Kidney (tissue), 14 donors: ENCODE results near the gene CDK8. TPM values are rescaled to one million over a fixed set of nuclear protein-coding genes. Genes with fewer than 3 reads are reported as not detected.

ENCODE experiments used
- DNase-seq, 5 donors: peaks; one replicate each; pipeline ENCODE4 v3.0.0-alpha.2; 2013 to 2020
- FAIRE-seq: peaks from 2 replicates; lab custom pipeline; 2012; peaks lifted over from hg19 to GRCh38; lab: Jason Lieb, UNC
- H3K27ac ChIP-seq, 2 donors: one replicate each; pipeline ENCODE4 v1.7.0; 2013; ENCODE audit warnings: low read depth in 2 of 2, low read length in 2 of 2, inconsistent platforms in 1 of 2
- H3K27me3 ChIP-seq: one replicate; pipeline ENCODE4 v1.7.1; 2013; ENCODE audit warnings: low read length, inconsistent platforms; ENCODE audit not compliant: control insufficient read depth, insufficient read depth
- H3K36me3 ChIP-seq, 3 donors: one replicate each; pipeline versions ENCODE4 v1.7.0 to v1.7.1; 2013; ENCODE audit warnings: low read length in 3 of 3, control low read depth in 1 of 3, inconsistent platforms in 1 of 3; ENCODE audit not compliant: insufficient read depth in 3 of 3, control insufficient read depth in 2 of 3
- H3K4me1 ChIP-seq, 3 donors: one replicate each; pipeline versions ENCODE4 v1.7.0 to v1.7.1; 2013; ENCODE audit warnings: low read length in 3 of 3, inconsistent platforms in 1 of 3, low read depth in 1 of 3; ENCODE audit not compliant: control insufficient read depth in 2 of 3, insufficient read depth in 2 of 3
- H3K4me3 ChIP-seq, 3 donors: one replicate each; pipeline versions ENCODE4 v1.7.0 to v1.8.1; 2013; ENCODE audit warnings: low read length in 3 of 3, control low read depth in 1 of 3, inconsistent platforms in 1 of 3
- H3K9ac ChIP-seq, 3 donors: one replicate each; pipeline versions ENCODE4 v1.7.0 to v1.7.1; 2013; ENCODE audit warnings: low read length in 3 of 3, control low read depth in 1 of 3, inconsistent platforms in 1 of 3
- H3K9me3 ChIP-seq, 3 donors: one replicate each; pipeline versions ENCODE4 v1.7.0 to v1.7.1; 2013; ENCODE audit warnings: low read length in 3 of 3, control low read depth in 1 of 3, inconsistent platforms in 1 of 3; ENCODE audit not compliant: control insufficient read depth in 2 of 3, insufficient read depth in 1 of 3
- intact Hi-C: fragments of 100-400 bp; cut with DNase I; formaldehyde crosslinking; loops from one replicate; pipeline ENCODE4 v1.11.1; 2022
- polyA plus RNA-seq: library from polyadenylated mRNA; stranded (reverse); fragments of 350-450 nt; fragmentation: Illumina TruSeq; extraction: RNeasy Lipid Tissue Mini Kit (QIAGEN cat#74804); gene quantifications from one replicate; pipeline ENCODE4 v1.2.3, GENCODE V29; 2014; ENCODE audit warnings: low read depth, low replicate concordance; ENCODE audit not compliant: insufficient read depth
- total RNA-seq: library from RNA; stranded (reverse); fragmentation: NEBNext Ultra II Directional; extraction: Animal tissue kit (Norgen Biotek cat#: 25700); gene quantifications from one replicate; pipeline ENCODE4 v1.2.1, GENCODE V29; 2021
- TF ChIP-seq, protein P1 (sequence below): IDR thresholded peaks from 3 replicates; pipeline ENCODE4 v1.5.1; 2012; ENCODE audit warnings: mild to moderate bottlenecking, moderate library complexity, borderline replicate concordance; ENCODE audit not compliant: insufficient read depth; ENCODE audit errors: extremely low read depth
- donor health status: control.
- donor health status: control.
- donor health status: control.
- donor health status: control.
- donor health status: control.
- donor health status: DM: yes; HTN: yes; CAD: no.
- donor health status: Normal renal cell carcinoma (clear cell type).

Gene CDK8
- total and polyA plus RNA-seq, 2 donors from 2014 or later: 10.4 to 11.2 TPM

DNA sequence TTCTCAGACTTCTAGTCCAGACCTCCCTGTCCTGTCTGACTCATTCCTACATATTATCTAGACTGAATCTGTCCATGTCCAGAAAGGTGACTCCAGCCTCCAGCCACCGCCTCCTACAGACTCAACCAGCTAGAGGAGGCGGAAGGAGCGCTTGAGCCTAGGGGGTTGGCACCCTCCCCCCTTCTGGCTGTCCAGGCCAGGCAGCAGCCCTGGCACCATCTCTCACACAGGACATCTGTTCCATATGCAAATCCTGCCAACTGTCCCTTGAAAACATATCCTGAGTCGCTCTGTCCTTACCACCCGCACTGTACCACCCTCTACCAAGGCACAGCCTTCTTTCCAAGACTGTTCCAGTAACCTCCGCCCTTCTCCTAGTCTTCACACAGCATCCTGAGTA, 152.9 kb downstream of the CDK8 start:
- DNase-seq (peak in 1 of 5 donors; percentile 33), FAIRE-seq (no peak)
- no peaks in the 10 kb centered on the region for H3K27me3 ChIP-seq
- peaks cover 2 to 10% (median 5%) of the 10 kb centered on the region in 3 donors for H3K36me3 ChIP-seq
- no peak overlapping the region for H3K4me3 ChIP-seq
- H3K9ac ChIP-seq: no peak overlapping the region
- H3K27ac ChIP-seq: no peak overlapping the region
- peaks cover 0 to 1% (median 0%) of the 10 kb centered on the region in 3 donors for H3K4me1 ChIP-seq
- no peaks in the 10 kb centered on the region for H3K9me3 ChIP-seq
- TF ChIP-seq, protein P1, sequence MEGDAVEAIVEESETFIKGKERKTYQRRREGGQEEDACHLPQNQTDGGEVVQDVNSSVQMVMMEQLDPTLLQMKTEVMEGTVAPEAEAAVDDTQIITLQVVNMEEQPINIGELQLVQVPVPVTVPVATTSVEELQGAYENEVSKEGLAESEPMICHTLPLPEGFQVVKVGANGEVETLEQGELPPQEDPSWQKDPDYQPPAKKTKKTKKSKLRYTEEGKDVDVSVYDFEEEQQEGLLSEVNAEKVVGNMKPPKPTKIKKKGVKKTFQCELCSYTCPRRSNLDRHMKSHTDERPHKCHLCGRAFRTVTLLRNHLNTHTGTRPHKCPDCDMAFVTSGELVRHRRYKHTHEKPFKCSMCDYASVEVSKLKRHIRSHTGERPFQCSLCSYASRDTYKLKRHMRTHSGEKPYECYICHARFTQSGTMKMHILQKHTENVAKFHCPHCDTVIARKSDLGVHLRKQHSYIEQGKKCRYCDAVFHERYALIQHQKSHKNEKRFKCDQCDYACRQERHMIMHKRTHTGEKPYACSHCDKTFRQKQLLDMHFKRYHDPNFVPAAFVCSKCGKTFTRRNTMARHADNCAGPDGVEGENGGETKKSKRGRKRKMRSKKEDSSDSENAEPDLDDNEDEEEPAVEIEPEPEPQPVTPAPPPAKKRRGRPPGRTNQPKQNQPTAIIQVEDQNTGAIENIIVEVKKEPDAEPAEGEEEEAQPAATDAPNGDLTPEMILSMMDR: no peak
- intact Hi-C loops: no loop called here

DNA sequence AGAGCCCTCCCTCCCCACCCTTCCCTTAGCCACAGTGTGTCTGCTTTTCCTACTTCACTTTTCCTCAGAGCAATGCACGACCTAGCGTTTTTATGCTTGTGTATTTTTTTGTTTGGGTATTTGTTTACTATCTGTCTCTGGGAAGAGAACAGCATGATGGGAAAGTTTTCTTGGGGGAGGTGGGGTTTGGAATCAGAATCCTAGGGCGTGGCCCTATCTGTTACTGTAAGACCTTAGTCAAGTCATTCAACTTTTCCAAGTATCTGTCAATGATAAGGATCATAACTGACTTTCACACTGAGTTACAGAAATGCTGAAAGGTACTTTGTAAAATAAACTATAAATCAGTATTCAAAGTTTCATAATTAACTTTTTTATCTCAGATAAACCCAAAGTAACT, 157.3 kb downstream of the CDK8 start:
- no peaks in the 10 kb centered on the region for H3K4me1 ChIP-seq
- H3K9ac ChIP-seq: no peak overlapping the region
- no peak overlapping the region for H3K4me3 ChIP-seq
- H3K27me3 ChIP-seq: no peaks in the 10 kb centered on the region
- no peak for DNase-seq
- TF ChIP-seq, protein P1: no peak
- H3K9me3 ChIP-seq: no peaks in the 10 kb centered on the region
- no peak overlapping the region for H3K27ac ChIP-seq
- intact Hi-C loops: no loop called here
- H3K36me3 ChIP-seq: peaks cover 0 to 3% (median 0%) of the 10 kb centered on the region in 3 donors
- no peak for FAIRE-seq

DNA sequence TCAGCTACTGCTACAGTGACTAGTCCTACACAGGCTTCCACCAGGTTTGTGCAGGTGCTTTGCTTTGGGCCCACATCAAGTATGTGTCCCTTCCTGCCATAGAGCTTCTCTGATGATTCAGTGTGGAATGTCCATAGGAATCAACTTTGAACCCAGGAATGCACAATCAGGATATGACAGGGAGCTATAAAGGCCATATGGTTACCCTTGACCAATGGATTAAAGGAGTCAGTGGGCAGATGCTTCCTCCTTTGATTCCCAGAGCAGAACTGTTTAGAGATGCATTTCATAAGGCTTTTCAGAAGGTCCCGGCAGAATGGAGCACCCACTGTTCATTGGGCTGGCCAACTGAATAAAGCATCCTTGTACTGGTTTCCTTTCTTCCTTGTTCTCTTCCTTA, 158.3 kb downstream of the CDK8 start:
- FAIRE-seq (no peak), DNase-seq (no peak)
- Histone ChIP-seq H3K27me3 (no peaks in the 10 kb centered on the region), H3K9ac (no peak overlapping the region), H3K36me3 (no peaks in the 10 kb centered on the region), H3K27ac (no peak overlapping the region), H3K4me1 (no peaks in the 10 kb centered on the region), H3K9me3 (no peaks in the 10 kb centered on the region), H3K4me3 (no peak overlapping the region)
- intact Hi-C loops: no loop called here
- TF ChIP-seq, protein P1: no peak
